Muscle layer of colon (tissue), 2 donors: ENCODE measurements around the gene PTPRO.

ENCODE experiments used
- H3K27ac ChIP-seq: one replicate; pipeline ENCODE4 v1.7.0; 2013; ENCODE audit warnings: low read depth, mild to moderate bottlenecking, low read length, moderate library complexity
- H3K27me3 ChIP-seq, 2 donors: one replicate each; pipeline ENCODE4 v1.7.0; 2013; ENCODE audit warnings: low read length in 2 of 2, mild to moderate bottlenecking in 2 of 2; ENCODE audit not compliant: insufficient read depth in 2 of 2, control insufficient read depth in 1 of 2
- H3K36me3 ChIP-seq: one replicate; pipeline ENCODE4 v1.7.0; 2013; ENCODE audit warnings: mild to moderate bottlenecking, low read length; ENCODE audit not compliant: insufficient read depth
- H3K4me1 ChIP-seq: one replicate; pipeline ENCODE4 v1.7.0; 2013; ENCODE audit warnings: mild to moderate bottlenecking, low read length; ENCODE audit not compliant: insufficient read depth
- H3K4me3 ChIP-seq, 2 donors: one replicate each; pipeline ENCODE4 v1.7.0; 2013; ENCODE audit warnings: low read length in 2 of 2, low read depth in 1 of 2, mild to moderate bottlenecking in 1 of 2, moderate library complexity in 1 of 2
- H3K9ac ChIP-seq: one replicate; pipeline ENCODE4 v1.7.0; 2013; ENCODE audit warnings: low read length
- H3K9me3 ChIP-seq: one replicate; pipeline ENCODE4 v1.7.0; 2013; ENCODE audit warnings: mild to moderate bottlenecking, low read length
- donor health status: abdominal sarcoma.
- donor health status: Adenocarcinoma of cecum.

The PTPRO gene

GRCh38 chr12:15322164-15323061 lies at the start of gene PTPRO:
PTPRO (plus strand) TSS chr12:15322508.
- Histone ChIP-seq H3K27me3 (peaks cover 0 to 18% of the 10 kb centered on the region in 2 donors), H3K27ac (no peak within 1 kb of the TSS), H3K36me3 (no peaks in the 10 kb centered on the region), H3K4me1 (no peaks in the 10 kb centered on the region), H3K9me3 (no peaks in the 10 kb centered on the region), H3K4me3 (peak within 1 kb of the TSS; percentile 44 to 45), H3K9ac (no peak within 1 kb of the TSS)

GRCh38 chr12:15273896-15274295 lies 48.4 kb upstream of the PTPRO start:
- H3K9me3 ChIP-seq: no peaks in the 10 kb centered on the region
- peaks cover 11% of the 10 kb centered on the region for H3K4me1 ChIP-seq
- H3K36me3 ChIP-seq: no peaks in the 10 kb centered on the region
- H3K27me3 ChIP-seq: no peaks in the 10 kb centered on the region
- H3K9ac ChIP-seq: no peak overlapping the region
- H3K27ac ChIP-seq: no peak overlapping the region
- H3K4me3 ChIP-seq: no peak overlapping the region

GRCh38 chr12:15274561-15274967 lies 47.7 kb upstream of the PTPRO start:
- H3K9ac ChIP-seq: no peak overlapping the region
- peaks cover 15% of the 10 kb centered on the region for H3K4me1 ChIP-seq
- H3K9me3 ChIP-seq: no peaks in the 10 kb centered on the region
- no peak overlapping the region for H3K27ac ChIP-seq
- no peaks in the 10 kb centered on the region for H3K27me3 ChIP-seq
- H3K36me3 ChIP-seq: no peaks in the 10 kb centered on the region
- no peak overlapping the region for H3K4me3 ChIP-seq

GRCh38 chr12:15276088-15276698 lies 46.1 kb upstream of the PTPRO start:
- H3K9me3 ChIP-seq: no peaks in the 10 kb centered on the region
- H3K9ac ChIP-seq: no peak overlapping the region
- no peaks in the 10 kb centered on the region for H3K27me3 ChIP-seq
- no peak overlapping the region for H3K27ac ChIP-seq
- peaks cover 20% of the 10 kb centered on the region for H3K4me1 ChIP-seq
- H3K36me3 ChIP-seq: no peaks in the 10 kb centered on the region
- no peak overlapping the region for H3K4me3 ChIP-seq

GRCh38 chr12:15278816-15279658 lies 43.3 kb upstream of the PTPRO start:
- peak overlapping the region; percentile 19 for H3K27ac ChIP-seq
- H3K36me3 ChIP-seq: no peaks in the 10 kb centered on the region
- no peaks in the 10 kb centered on the region for H3K9me3 ChIP-seq
- H3K4me3 ChIP-seq: no peak overlapping the region
- H3K4me1 ChIP-seq: peaks cover 20% of the 10 kb centered on the region
- no peak overlapping the region for H3K9ac ChIP-seq
- no peaks in the 10 kb centered on the region for H3K27me3 ChIP-seq

GRCh38 chr12:15280930-15281329 lies 41.4 kb upstream of the PTPRO start:
- Histone ChIP-seq H3K4me1 (peaks cover 9% of the 10 kb centered on the region), H3K36me3 (no peaks in the 10 kb centered on the region), H3K27me3 (no peaks in the 10 kb centered on the region), H3K9ac (no peak overlapping the region), H3K27ac (no peak overlapping the region), H3K4me3 (no peak overlapping the region), H3K9me3 (no peaks in the 10 kb centered on the region)

- H3K9ac ChIP-seq: no peak overlapping the region
- no peak overlapping the region for H3K4me3 ChIP-seq
- no peak overlapping the region for H3K27ac ChIP-seq
- no peaks in the 10 kb centered on the region for H3K9me3 ChIP-seq
- H3K36me3 ChIP-seq: no peaks in the 10 kb centered on the region
- H3K27me3 ChIP-seq: no peaks in the 10 kb centered on the region
- no peaks in the 10 kb centered on the region for H3K4me1 ChIP-seq
These were observed 33.1 kb upstream of the PTPRO start for GRCh38 chr12:15289192-15289591.

GRCh38 chr12:15293731-15294130 lies 28.6 kb upstream of the PTPRO start:
- H3K4me3 ChIP-seq: no peak overlapping the region
- H3K27me3 ChIP-seq: no peaks in the 10 kb centered on the region
- H3K9me3 ChIP-seq: no peaks in the 10 kb centered on the region
- H3K4me1 ChIP-seq: no peaks in the 10 kb centered on the region
- no peak overlapping the region for H3K9ac ChIP-seq
- no peak overlapping the region for H3K27ac ChIP-seq
- H3K36me3 ChIP-seq: no peaks in the 10 kb centered on the region

GRCh38 chr12:15299947-15300346 lies 22.4 kb upstream of the PTPRO start:
- H3K9me3 ChIP-seq: no peaks in the 10 kb centered on the region
- H3K9ac ChIP-seq: no peak overlapping the region
- H3K27me3 ChIP-seq: no peaks in the 10 kb centered on the region
- H3K27ac ChIP-seq: no peak overlapping the region
- H3K4me1 ChIP-seq: no peaks in the 10 kb centered on the region
- H3K36me3 ChIP-seq: no peaks in the 10 kb centered on the region
- H3K4me3 ChIP-seq: no peak overlapping the region

- H3K27me3 ChIP-seq: no peaks in the 10 kb centered on the region
- no peak overlapping the region for H3K27ac ChIP-seq
- no peaks in the 10 kb centered on the region for H3K36me3 ChIP-seq
- H3K4me3 ChIP-seq: no peak overlapping the region
- no peaks in the 10 kb centered on the region for H3K4me1 ChIP-seq
- no peaks in the 10 kb centered on the region for H3K9me3 ChIP-seq
- H3K9ac ChIP-seq: no peak overlapping the region
These were observed 18.0 kb upstream of the PTPRO start for GRCh38 chr12:15304296-15304695.

- Histone ChIP-seq H3K36me3 (no peaks in the 10 kb centered on the region), H3K27ac (no peak overlapping the region), H3K4me1 (no peaks in the 10 kb centered on the region), H3K27me3 (no peaks in the 10 kb centered on the region), H3K9ac (no peak overlapping the region), H3K4me3 (no peak overlapping the region), H3K9me3 (no peaks in the 10 kb centered on the region)
These were observed 15.7 kb upstream of the PTPRO start for GRCh38 chr12:15306605-15307004.
